ENCODE results near the gene TMEM106C. TPM values are rescaled to one million over a fixed set of nuclear protein-coding genes. Genes with fewer than 3 reads are reported as not detected.
A peak's percentile ranks its signal among the peaks of the same experiment; 100 is the strongest.

The TMEM106C gene
- total and polyA plus RNA-seq, 2 of the 13 experiments (the other 11 are each of a cell fraction or from before 2014, with no cell fraction given), result 132 to 192 TPM

- TF ChIP-seq IRX3 (CRISPR knock-in tag; IDR thresholded peaks at IDR 0.05; ENCODE audit: borderline replicate concordance, low read depth) (no peak), ZNF644 (CRISPR knock-in tag; IDR thresholded peaks at IDR 0.05; ENCODE audit: low read depth) (no peak), HIC2 (CRISPR knock-in tag; IDR thresholded peaks at IDR 0.05; ENCODE audit: low read depth) (peak; percentile 32; the same call in 1 of the 2 replicates), MAFG (CRISPR knock-in tag; IDR thresholded peaks at IDR 0.05) (0 out of 2 replicates have a peak, but pooled peaks have one; percentile 23)
- TF ChIP-seq, protein P1, sequence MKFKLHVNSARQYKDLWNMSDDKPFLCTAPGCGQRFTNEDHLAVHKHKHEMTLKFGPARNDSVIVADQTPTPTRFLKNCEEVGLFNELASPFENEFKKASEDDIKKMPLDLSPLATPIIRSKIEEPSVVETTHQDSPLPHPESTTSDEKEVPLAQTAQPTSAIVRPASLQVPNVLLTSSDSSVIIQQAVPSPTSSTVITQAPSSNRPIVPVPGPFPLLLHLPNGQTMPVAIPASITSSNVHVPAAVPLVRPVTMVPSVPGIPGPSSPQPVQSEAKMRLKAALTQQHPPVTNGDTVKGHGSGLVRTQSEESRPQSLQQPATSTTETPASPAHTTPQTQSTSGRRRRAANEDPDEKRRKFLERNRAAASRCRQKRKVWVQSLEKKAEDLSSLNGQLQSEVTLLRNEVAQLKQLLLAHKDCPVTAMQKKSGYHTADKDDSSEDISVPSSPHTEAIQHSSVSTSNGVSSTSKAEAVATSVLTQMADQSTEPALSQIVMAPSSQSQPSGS (CRISPR knock-in tag; IDR thresholded peaks at IDR 0.05), result no peak
Observed at GRCh38 chr12:47943623-47944340, 19.6 kb upstream of the TMEM106C start (continued).

DNA sequence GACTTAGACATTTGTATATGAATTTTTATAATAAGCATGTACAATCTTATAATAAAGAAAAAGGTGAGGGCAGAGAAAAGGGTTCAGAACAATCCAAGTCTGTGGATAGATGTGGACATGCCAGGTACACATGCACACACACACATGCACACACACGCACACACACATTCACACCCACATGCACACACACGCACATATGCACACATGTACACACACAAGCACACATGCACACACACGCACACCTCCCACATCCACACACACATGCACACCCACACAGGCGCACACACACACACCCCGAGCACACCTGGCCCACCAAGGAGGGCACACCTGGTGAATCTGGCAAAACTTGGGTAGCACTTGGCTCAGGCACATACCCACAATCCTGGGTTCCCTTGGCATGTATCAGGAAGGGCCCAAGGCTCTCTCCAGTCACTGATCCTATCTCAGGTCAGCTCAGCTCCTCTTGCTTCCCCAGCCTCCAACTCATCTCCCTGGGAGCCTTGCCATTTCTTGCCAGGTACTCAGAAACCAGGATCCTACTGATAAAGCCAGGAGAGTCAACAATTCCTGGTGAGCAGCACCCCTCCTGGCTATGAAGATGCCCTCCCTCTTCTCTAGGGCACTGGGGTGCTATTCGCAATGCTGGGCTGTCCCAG, 18.6 kb upstream of the TMEM106C start:
- FAIRE-seq (no peak), DNase-seq (ENCODE audit: low spot score) (no peak), ATAC-seq (no peak)
- no TSS peak for BruUV-seq (replicated peaks)
- 76% methylated on average over 6 of the region's 6 CpGs for WGBS (ENCODE audit: low lambda C conversion rate)
- Histone ChIP-seq H3K27ac (ENCODE audit: extremely low read length, insufficient read depth, low read length) (no peak overlapping the region), H3K9me3 (ENCODE audit: low read length) (no peaks in the 10 kb centered on the region), H4K20me1 (ENCODE audit: insufficient read depth, low read length) (no peaks in the 10 kb centered on the region), H3K9ac (ENCODE audit: insufficient read depth, low read depth, low read length) (no peak overlapping the region), H3K4me3 (replicated peaks in 1 of 3; ENCODE audit: insufficient read depth in 1 of 3, low read depth in 2 of 3, low read length in 3 of 3) (no peak overlapping the region), H3K4me1 (ENCODE audit: insufficient read depth, low read length) (peaks cover 44% of the 10 kb centered on the region), H3K79me2 (ENCODE audit: insufficient read depth, low read length) (no peaks in the 10 kb centered on the region), H3K27me3 (ENCODE audit: control insufficient read depth in 1 of 2, insufficient read depth in 2 of 2, low read length in 2 of 2) (peaks cover 1 to 7% of the 10 kb centered on the region in 2 experiments), H3K4me2 (ENCODE audit: low read depth, low read length) (no peak overlapping the region), H2AFZ (ENCODE audit: low read length) (no peak overlapping the region), H3K36me3 (replicated peaks in 1 of 2; ENCODE audit: control insufficient read depth in 1 of 2, insufficient read depth in 2 of 2, low read length in 2 of 2) (no peaks in the 10 kb centered on the region)
- intact Hi-C loops (cut with micrococcal nuclease; ENCODE audit: unreplicated experiment), result loop anchor here (10.0 kb wide), 1 partner anchor 220 kb away; no protein-coding TSS in a partner anchor
- ChIA-PET CTCF (ENCODE audit: low intra/inter-chr PET ratio, low total read pairs) (no interaction called here), POLR2A (no interaction called here)
- in situ Hi-C loops (cut with HindIII; ENCODE audit: extremely low pct_ligation_motif_present, low pct_unique_long_range_greater_than_20kb), result loop anchor here (10.0 kb wide), 1 partner anchor 220 kb away; no protein-coding TSS in a partner anchor
- TF ChIP-seq ZNF503 (CRISPR knock-in tag; IDR thresholded peaks at IDR 0.05), result no peak
- TF ChIP-seq, protein P2, sequence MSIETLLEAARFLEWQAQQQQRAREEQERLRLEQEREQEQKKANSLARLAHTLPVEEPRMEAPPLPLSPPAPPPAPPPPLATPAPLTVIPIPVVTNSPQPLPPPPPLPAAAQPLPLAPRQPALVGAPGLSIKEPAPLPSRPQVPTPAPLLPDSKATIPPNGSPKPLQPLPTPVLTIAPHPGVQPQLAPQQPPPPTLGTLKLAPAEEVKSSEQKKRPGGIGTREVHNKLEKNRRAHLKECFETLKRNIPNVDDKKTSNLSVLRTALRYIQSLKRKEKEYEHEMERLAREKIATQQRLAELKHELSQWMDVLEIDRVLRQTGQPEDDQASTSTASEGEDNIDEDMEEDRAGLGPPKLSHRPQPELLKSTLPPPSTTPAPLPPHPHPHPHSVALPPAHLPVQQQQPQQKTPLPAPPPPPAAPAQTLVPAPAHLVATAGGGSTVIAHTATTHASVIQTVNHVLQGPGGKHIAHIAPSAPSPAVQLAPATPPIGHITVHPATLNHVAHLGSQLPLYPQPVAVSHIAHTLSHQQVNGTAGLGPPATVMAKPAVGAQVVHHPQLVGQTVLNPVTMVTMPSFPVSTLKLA (IDR thresholded peaks at IDR 0.05), result peak; percentile 61

All from HepG2 (cell line).